ENCODE results near the gene MYH14.
A peak's percentile ranks its signal among the peaks of the same experiment; 100 is the strongest.
"Not testable (repeated sequence)": the region's sequence is repeated elsewhere in the genome, so short reads cannot be mapped to it uniquely, and the experiment has no call there.

Gene MYH14

GRCh38 chr19:50333235-50333736 lies 129.9 kb downstream of the MYH14 start:
- peak; percentile 53 for DNase-seq (ENCODE audit: low read depth)

GRCh38 chr19:50333737-50334617 lies 130.6 kb downstream of the MYH14 start:
- DNase-seq (ENCODE audit: low read depth) = peak; percentile 19

- DNase-seq (ENCODE audit: low read depth) = no peak
Observed at GRCh38 chr19:50334741-50335421, 131.5 kb downstream of the MYH14 start.

- not testable (repeated sequence) for DNase-seq (ENCODE audit: low read depth)
Observed at GRCh38 chr19:50337031-50337430, 133.6 kb downstream of the MYH14 start.

- DNase-seq (ENCODE audit: low read depth) = no peak
Observed at GRCh38 chr19:50340331-50340730, 136.9 kb downstream of the MYH14 start.

- DNase-seq (ENCODE audit: low read depth) = no peak
Observed at GRCh38 chr19:50341091-50341564, 137.7 kb downstream of the MYH14 start.

GRCh38 chr19:50344661-50345318 lies 141.4 kb downstream of the MYH14 start:
- no peak for DNase-seq (ENCODE audit: low read depth)

- DNase-seq (ENCODE audit: low read depth) = not testable (repeated sequence)
Observed at GRCh38 chr19:50347089-50347581, 143.7 kb downstream of the MYH14 start.

- DNase-seq (ENCODE audit: low read depth) = no peak
Observed at GRCh38 chr19:50349277-50350057, 146.0 kb downstream of the MYH14 start.

- DNase-seq (ENCODE audit: low read depth) = no peak
Observed at GRCh38 chr19:50352242-50352641, 148.8 kb downstream of the MYH14 start.

- DNase-seq (ENCODE audit: low read depth) = not testable (repeated sequence)
Observed at GRCh38 chr19:50353487-50353880, 150.1 kb downstream of the MYH14 start.

GRCh38 chr19:50356691-50357177 lies 153.3 kb downstream of the MYH14 start:
- no peak for DNase-seq (ENCODE audit: low read depth)

- DNase-seq (ENCODE audit: low read depth) = peak; percentile 51
Observed at GRCh38 chr19:50357178-50358100, 154.0 kb downstream of the MYH14 start.

- no peak for DNase-seq (ENCODE audit: low read depth)
Observed at GRCh38 chr19:50358483-50359327, 155.3 kb downstream of the MYH14 start.

GRCh38 chr19:50359328-50359818 lies 156.0 kb downstream of the MYH14 start:
- no peak for DNase-seq (ENCODE audit: low read depth)
